HEK293 (cell line): ENCODE results near the gene CNDP2.

Source experiments
- CTCF ChIP-seq: fragments of 450-650 bp; formaldehyde crosslinking; IDR thresholded peaks from 2 replicates; pipeline ENCODE4 v1.5.1; 2016; ENCODE audit warnings: missing biosample characterization, missing genetic modification characterization
- SETDB1 ChIP-seq: IDR thresholded peaks from one replicate; pipeline ENCODE4 v1.6.1; 2017; ENCODE audit warnings: mild to moderate bottlenecking, low read length, moderate library complexity, mixed read lengths; ENCODE audit not compliant: insufficient read length
- ZBTB21 ChIP-seq: fragments of 450-650 bp; formaldehyde crosslinking; IDR thresholded peaks from 2 replicates; pipeline ENCODE4 v1.5.1; 2017; ENCODE audit warnings: missing biosample characterization, missing genetic modification characterization
- ZBTB26 ChIP-seq: fragments of 450-650 bp; formaldehyde crosslinking; optimal IDR thresholded peaks from 2 replicates; pipeline ENCODE3; 2016; ENCODE audit warnings: missing biosample characterization, mild to moderate bottlenecking, missing genetic modification characterization
- ZBTB49 ChIP-seq: fragments of 450-650 bp; formaldehyde crosslinking; IDR thresholded peaks from 2 replicates; pipeline ENCODE4 v1.5.1; 2016; ENCODE audit warnings: missing biosample characterization, missing genetic modification characterization, low read depth
- ZNF416 ChIP-seq: fragments of 450-650 bp; formaldehyde crosslinking; IDR thresholded peaks from 2 replicates; pipeline ENCODE4 v1.5.1; 2016; ENCODE audit warnings: missing biosample characterization, missing genetic modification characterization
- ZNF558 ChIP-seq: fragments of 450-650 bp; formaldehyde crosslinking; IDR thresholded peaks from 2 replicates; pipeline ENCODE4 v1.5.1; 2016; ENCODE audit warnings: missing biosample characterization, missing genetic modification characterization
- ZNF623 ChIP-seq: fragments of 450-650 bp; formaldehyde crosslinking; IDR thresholded peaks from 2 replicates; pipeline ENCODE4 v1.5.1; 2016; ENCODE audit warnings: missing biosample characterization, missing genetic modification characterization
- ZNF830 ChIP-seq: fragments of 450-650 bp; IDR thresholded peaks from 2 replicates; pipeline ENCODE4 v1.5.0; 2018; ENCODE audit warnings: missing biosample characterization, missing genetic modification characterization, low read depth, mild to moderate bottlenecking, moderate library complexity
- ZSCAN23 ChIP-seq: fragments of 450-650 bp; formaldehyde crosslinking; IDR thresholded peaks from 2 replicates; pipeline ENCODE4 v1.5.1; 2016; ENCODE audit warnings: missing biosample characterization, missing genetic modification characterization

- TF ChIP-seq CTCF (tag by site-specific recombination) (no peak), SETDB1 (no peak), ZNF416 (tag by site-specific recombination) (no peak), ZBTB21 (tag by site-specific recombination) (no peak), ZBTB26 (tag by site-specific recombination) (no peak), ZNF830 (tag by site-specific recombination) (no peak), ZBTB49 (tag by site-specific recombination) (no peak), ZNF623 (tag by site-specific recombination) (no peak), ZNF558 (tag by site-specific recombination) (no peak), ZSCAN23 (tag by site-specific recombination) (no peak)
These were observed 32.9 kb upstream of the CNDP2 start for GRCh38 chr18:74463254-74463653.
